ENCODE data around the gene IL2RG. TPM values are rescaled to one million over a fixed set of nuclear protein-coding genes. Genes with fewer than 3 reads are reported as not detected.

Gene IL2RG
- total RNA-seq, 1 donor from 2014 or later: 261 TPM

- Mint-ChIP-seq H3K36me3 (ENCODE audit: low read depth) (peaks cover 86% of the 10 kb centered on the region), H3K27ac (no peak overlapping the region), H3K4me1 (peaks cover 9% of the 10 kb centered on the region), H3K27me3 (no peaks in the 10 kb centered on the region), H3K4me3 (no peak overlapping the region), H3K9me3 (no peaks in the 10 kb centered on the region)
- DNase-seq (no peak), ATAC-seq (ENCODE audit: low read depth) (no peak)
- no peak for TF ChIP-seq CTCF (IDR thresholded peaks at IDR 0.05)
- CTCF ChIA-PET: interaction anchor here (0.9 to 3.1 kb wide), 5 partner anchors 9 to 158 kb away, joined by 3 to 32 read pairs (median 3); no protein-coding TSS in a partner anchor
- intact Hi-C loops (cut with micrococcal nuclease): loop anchor here (2.0 kb wide), 1 partner anchor 17 kb away; the partner anchor contains the start of gene IL2RG
- POLR2A ChIA-PET: interaction anchor here (1.0 to 3.1 kb wide), 6 partner anchors 10 to 31 kb away, joined by 3 to 21 read pairs (median 4); partner anchors contain the start of genes IL2RG and MED12
These were observed 16.9 kb upstream of the IL2RG start for GRCh38 chrX:71128166-71128833.

GRCh38 chrX:71118985-71119535 lies 7.7 kb upstream of the IL2RG start:
- Mint-ChIP-seq H3K4me1 (peaks cover 13% of the 10 kb centered on the region), H3K27me3 (no peaks in the 10 kb centered on the region), H3K27ac (peak overlapping the region; percentile 89), H3K36me3 (ENCODE audit: low read depth) (peaks cover 35% of the 10 kb centered on the region), H3K9me3 (no peaks in the 10 kb centered on the region), H3K4me3 (peak overlapping the region; percentile 85)
- no peak for TF ChIP-seq CTCF (IDR thresholded peaks at IDR 0.05)
- intact Hi-C loops (cut with micrococcal nuclease): loop anchor here (1.0 to 2.0 kb wide), 5 partner anchors 10 to 164 kb away; partner anchors contain the start of genes FOXO4, NONO and SNX12
- POLR2A ChIA-PET: interaction anchor here (0.6 to 5.0 kb wide), 14 partner anchors 9 to 413 kb away, joined by 3 to 89 read pairs (median 6); partner anchors contain the start of genes CXorf65, FOXO4, NONO and OGT
- no peak for ATAC-seq (ENCODE audit: low read depth)
- no peak for DNase-seq
- CTCF ChIA-PET: interaction anchor here (1.0 to 2.1 kb wide), 3 partner anchors 10 to 20 kb away, joined by 3 to 10 read pairs (median 7); no protein-coding TSS in a partner anchor

GRCh38 chrX:71118032-71118984 lies 6.9 kb upstream of the IL2RG start, which contains the start of gene MED12:
Gene MED12, plus strand, starts transcription at chrX:71118596. Its CDS starts 159 bp downstream, at chrX:71118755.
- no peaks in the 10 kb centered on the region for H3K27me3 Mint-ChIP-seq
- H3K27ac Mint-ChIP-seq: peak within 1 kb of the TSS; percentile 89
- ChIA-PET POLR2A (interaction anchor here (0.5 to 5.0 kb wide), 16 partner anchors 9 to 414 kb away, joined by 3 to 89 read pairs (median 6); partner anchors contain the start of genes CXorf65, FOXO4, NONO and OGT), CTCF (interaction anchor here (1.3 to 2.1 kb wide), 3 partner anchors 13 to 19 kb away, joined by 3 to 10 read pairs (median 7); no protein-coding TSS in a partner anchor)
- DNase-seq (peak; percentile 76), ATAC-seq (ENCODE audit: low read depth) (peak; percentile 96)
- H3K4me3 Mint-ChIP-seq: peak within 1 kb of the TSS; percentile 85
- intact Hi-C loops (cut with micrococcal nuclease): loop anchor here (1.0 to 2.0 kb wide), 5 partner anchors 11 to 164 kb away; partner anchors contain the start of genes FOXO4, NONO and SNX12
- peaks cover 16% of the 10 kb centered on the region for H3K4me1 Mint-ChIP-seq
- TF ChIP-seq CTCF (IDR thresholded peaks at IDR 0.05): no peak
- no peaks in the 10 kb centered on the region for H3K9me3 Mint-ChIP-seq
- H3K36me3 Mint-ChIP-seq (ENCODE audit: low read depth): peaks cover 29% of the 10 kb centered on the region

GRCh38 chrX:71117358-71117757 lies 6.0 kb upstream of the IL2RG start:
- DNase-seq (no peak), ATAC-seq (ENCODE audit: low read depth) (no peak)
- TF ChIP-seq CTCF (IDR thresholded peaks at IDR 0.05): no peak
- H3K36me3 Mint-ChIP-seq (ENCODE audit: low read depth): peaks cover 20% of the 10 kb centered on the region
- ChIA-PET CTCF (interaction anchor here (1.3 to 2.1 kb wide), 3 partner anchors 12 to 18 kb away, joined by 3 to 10 read pairs (median 7); no protein-coding TSS in a partner anchor), POLR2A (interaction anchor here (0.7 to 5.0 kb wide), 9 partner anchors 8 to 415 kb away, joined by 3 to 89 read pairs (median 13); partner anchors contain the start of genes CXorf65, FOXO4, OGT and SNX12)
- no peak overlapping the region for H3K27ac Mint-ChIP-seq
- H3K4me3 Mint-ChIP-seq: no peak overlapping the region
- H3K4me1 Mint-ChIP-seq: peaks cover 23% of the 10 kb centered on the region
- H3K9me3 Mint-ChIP-seq: no peaks in the 10 kb centered on the region
- intact Hi-C loops (cut with micrococcal nuclease): no loop called here
- H3K27me3 Mint-ChIP-seq: no peaks in the 10 kb centered on the region
